Measurements from ENCODE around the gene PBXIP1. TPM values are rescaled to one million over a fixed set of nuclear protein-coding genes. Genes with fewer than 3 reads are reported as not detected.
"Not testable (repeated sequence)": the region's sequence is repeated elsewhere in the genome, so short reads cannot be mapped to it uniquely, and the experiment has no call there.

Gene PBXIP1
- total RNA-seq, 2 experiments from 2014 or later: 55.9 to 57.3 TPM

GRCh38 chr1:154982897-154983648, 27.2 kb upstream of the PBXIP1 start, which contains the start of gene FLAD1:
Gene FLAD1 (plus strand): TSS chr1:154983344. CDS start chr1:154983695, 351 bp downstream.
- intact Hi-C loops (cut with micrococcal nuclease): loop anchor here (1.0 to 5.0 kb wide), 5 partner anchors 9 to 101 kb away; partner anchors contain the start of genes CKS1B and EFNA4
- H3K4me3 Mint-ChIP-seq: no peak within 1 kb of the TSS
- H3K27ac Mint-ChIP-seq: no peak within 1 kb of the TSS
- no peaks in the 10 kb centered on the region for H3K9me3 Mint-ChIP-seq
- DNase-seq: peak; percentile 98
- peaks cover 17% of the 10 kb centered on the region for H3K36me3 Mint-ChIP-seq
- no peaks in the 10 kb centered on the region for H3K27me3 Mint-ChIP-seq
- ChIA-PET CTCF (interaction anchor here (0.9 to 4.4 kb wide), 17 partner anchors 9 to 102 kb away, joined by 3 to 82 read pairs (median 6); partner anchors contain the start of genes ADAM15, CKS1B, LENEP and PBXIP1), POLR2A (interaction anchor here (0.9 to 2.7 kb wide), 13 partner anchors 9 to 47 kb away, joined by 3 to 27 read pairs (median 6); partner anchors contain the start of genes CKS1B, LENEP, PMVK and PYGO2)
- peaks cover 14% of the 10 kb centered on the region for H3K4me1 Mint-ChIP-seq (ENCODE audit: low read depth)

GRCh38 chr1:154982341-154982740, 26.4 kb upstream of the PBXIP1 start:
- H3K27ac Mint-ChIP-seq: no peak overlapping the region
- intact Hi-C loops (cut with micrococcal nuclease): loop anchor here (5.0 kb wide), 1 partner anchor 80 kb away; the partner anchor contains the start of gene EFNA4
- H3K36me3 Mint-ChIP-seq: peaks cover 24% of the 10 kb centered on the region

GRCh38 chr1:154978360-154978759, 22.5 kb upstream of the PBXIP1 start:
- Mint-ChIP-seq H3K27ac (no peak overlapping the region), H3K4me1 (ENCODE audit: low read depth) (peaks cover 5% of the 10 kb centered on the region), H3K36me3 (peaks cover 23% of the 10 kb centered on the region), H3K27me3 (no peaks in the 10 kb centered on the region), H3K4me3 (no peak overlapping the region), H3K9me3 (no peaks in the 10 kb centered on the region)
- ChIA-PET CTCF (interaction anchor here (0.6 to 12.9 kb wide), 3 partner anchors 19 to 73 kb away, joined by 4 to 80 read pairs (median 11); no protein-coding TSS in a partner anchor), POLR2A (no interaction called here)
- no peak for DNase-seq
- intact Hi-C loops (cut with micrococcal nuclease): no loop called here

More at GRCh38 chr1:154982341-154982740, 26.4 kb upstream of the PBXIP1 start:
- ChIA-PET POLR2A (interaction anchor here (1.0 to 2.7 kb wide), 8 partner anchors 8 to 42 kb away, joined by 3 to 27 read pairs (median 6); partner anchors contain the start of genes CKS1B and LENEP), CTCF (interaction anchor here (1.0 to 4.4 kb wide), 8 partner anchors 8 to 103 kb away, joined by 3 to 82 read pairs (median 8); partner anchors contain the start of gene CKS1B)
- Mint-ChIP-seq H3K9me3 (no peaks in the 10 kb centered on the region), H3K27me3 (no peaks in the 10 kb centered on the region), H3K4me3 (no peak overlapping the region), H3K4me1 (ENCODE audit: low read depth) (peaks cover 13% of the 10 kb centered on the region)
- DNase-seq: no peak

GRCh38 chr1:154977762-154978161, 21.9 kb upstream of the PBXIP1 start:
- H3K9me3 Mint-ChIP-seq; H3K27ac Mint-ChIP-seq; DNase-seq; H3K4me3 Mint-ChIP-seq; intact Hi-C loops (cut with micrococcal nuclease); POLR2A ChIA-PET; H3K27me3 Mint-ChIP-seq; H3K4me1 Mint-ChIP-seq (ENCODE audit: low read depth): not testable (repeated sequence)
- CTCF ChIA-PET: interaction anchor here (0.6 to 12.9 kb wide), 2 partner anchors 20 to 74 kb away, joined by 4 to 80 read pairs; no protein-coding TSS in a partner anchor
- peaks cover 23% of the 10 kb centered on the region for H3K36me3 Mint-ChIP-seq

- ChIA-PET POLR2A (interaction anchor here (1.1 to 3.2 kb wide), 7 partner anchors 8 to 32 kb away, joined by 3 to 27 read pairs (median 4); partner anchors contain the start of genes FLAD1, LENEP and PYGO2), CTCF (interaction anchor here (1.0 to 12.9 kb wide), 5 partner anchors 8 to 76 kb away, joined by 5 to 80 read pairs (median 20); partner anchors contain the start of genes ADAM15, FLAD1 and PYGO2)
- peaks cover 20% of the 10 kb centered on the region for H3K36me3 Mint-ChIP-seq
- no peaks in the 10 kb centered on the region for H3K9me3 Mint-ChIP-seq
- no peaks in the 10 kb centered on the region for H3K27me3 Mint-ChIP-seq
- DNase-seq: peak; percentile 73
- H3K4me1 Mint-ChIP-seq (ENCODE audit: low read depth): peaks cover 25% of the 10 kb centered on the region
- no peak overlapping the region for H3K27ac Mint-ChIP-seq
- intact Hi-C loops (cut with micrococcal nuclease): loop anchor here (2.0 kb wide), 1 partner anchor 109 kb away; no protein-coding TSS in a partner anchor
- no peak overlapping the region for H3K4me3 Mint-ChIP-seq
Measured at GRCh38 chr1:154975409-154976059, 19.6 kb upstream of the PBXIP1 start.

GRCh38 chr1:154974808-154975408, 19.0 kb upstream of the PBXIP1 start:
- ChIA-PET POLR2A (interaction anchor here (1.0 to 3.2 kb wide), 12 partner anchors 9 to 415 kb away, joined by 3 to 27 read pairs (median 7); partner anchors contain the start of genes FLAD1, LENEP, PBXIP1 and PMVK), CTCF (interaction anchor here (0.9 to 12.9 kb wide), 9 partner anchors 9 to 98 kb away, joined by 3 to 80 read pairs (median 11); partner anchors contain the start of genes ADAM15, FLAD1 and PYGO2)
- Mint-ChIP-seq H3K27me3 (no peaks in the 10 kb centered on the region), H3K36me3 (peaks cover 20% of the 10 kb centered on the region), H3K4me1 (ENCODE audit: low read depth) (peaks cover 25% of the 10 kb centered on the region), H3K9me3 (no peaks in the 10 kb centered on the region), H3K27ac (no peak overlapping the region), H3K4me3 (no peak overlapping the region)
- intact Hi-C loops (cut with micrococcal nuclease): loop anchor here (1.0 to 2.0 kb wide), 8 partner anchors 8 to 417 kb away; partner anchors contain the start of genes ADAM15, FLAD1, PYGO2 and UBE2Q1
- DNase-seq: peak; percentile 97

GRCh38 chr1:154974102-154974807, 18.4 kb upstream of the PBXIP1 start, which contains the start of gene CKS1B:
Gene CKS1B (plus strand): TSS chr1:154974681. CDS start chr1:154974746, 65 bp downstream.
- H3K36me3 Mint-ChIP-seq: peaks cover 17% of the 10 kb centered on the region
- no peaks in the 10 kb centered on the region for H3K27me3 Mint-ChIP-seq
- H3K9me3 Mint-ChIP-seq: no peaks in the 10 kb centered on the region
- POLR2A ChIA-PET: interaction anchor here (0.9 to 3.2 kb wide), 13 partner anchors 9 to 414 kb away, joined by 3 to 27 read pairs (median 6); partner anchors contain the start of genes FLAD1, LENEP, PBXIP1 and PMVK
- DNase-seq: peak; percentile 98
- H3K27ac Mint-ChIP-seq: no peak within 1 kb of the TSS
- intact Hi-C loops (cut with micrococcal nuclease): loop anchor here (1.0 to 2.0 kb wide), 8 partner anchors 9 to 416 kb away; partner anchors contain the start of genes ADAM15, FLAD1, PYGO2 and UBE2Q1
- no peak within 1 kb of the TSS for H3K4me3 Mint-ChIP-seq
- CTCF ChIA-PET: interaction anchor here (0.9 to 12.9 kb wide), 12 partner anchors 9 to 111 kb away, joined by 3 to 80 read pairs (median 8); partner anchors contain the start of genes ADAM15, FLAD1, PBXIP1 and PYGO2
- H3K4me1 Mint-ChIP-seq (ENCODE audit: low read depth): peaks cover 30% of the 10 kb centered on the region

GRCh38 chr1:154973344-154974101, 17.6 kb upstream of the PBXIP1 start:
- peak; percentile 98 for DNase-seq
- H3K9me3 Mint-ChIP-seq: no peaks in the 10 kb centered on the region
- intact Hi-C loops (cut with micrococcal nuclease): loop anchor here (1.0 to 2.0 kb wide), 8 partner anchors 10 to 415 kb away; partner anchors contain the start of genes ADAM15, FLAD1, PYGO2 and UBE2Q1
- peaks cover 34% of the 10 kb centered on the region for H3K4me1 Mint-ChIP-seq (ENCODE audit: low read depth)
- H3K27ac Mint-ChIP-seq: peak overlapping the region; percentile 62
- no peaks in the 10 kb centered on the region for H3K27me3 Mint-ChIP-seq
- ChIA-PET POLR2A (interaction anchor here (0.7 to 3.2 kb wide), 10 partner anchors 8 to 44 kb away, joined by 3 to 27 read pairs (median 9); partner anchors contain the start of genes FLAD1, LENEP, PBXIP1 and PMVK), CTCF (interaction anchor here (1.0 to 12.9 kb wide), 11 partner anchors 9 to 111 kb away, joined by 3 to 80 read pairs (median 8); partner anchors contain the start of genes ADAM15, FLAD1, PBXIP1 and PYGO2)
- H3K36me3 Mint-ChIP-seq: peaks cover 13% of the 10 kb centered on the region
- H3K4me3 Mint-ChIP-seq: no peak overlapping the region

- Mint-ChIP-seq H3K4me1 (ENCODE audit: low read depth) (peaks cover 32% of the 10 kb centered on the region), H3K27ac (peak overlapping the region; percentile 62), H3K4me3 (no peak overlapping the region), H3K27me3 (no peaks in the 10 kb centered on the region), H3K9me3 (no peaks in the 10 kb centered on the region), H3K36me3 (peaks cover 11% of the 10 kb centered on the region)
- intact Hi-C loops (cut with micrococcal nuclease): no loop called here
- ChIA-PET CTCF (interaction anchor here (1.1 to 12.9 kb wide), 9 partner anchors 8 to 119 kb away, joined by 3 to 80 read pairs (median 8); partner anchors contain the start of genes ADAM15, FLAD1, PBXIP1 and PYGO2), POLR2A (interaction anchor here (0.7 to 3.2 kb wide), 6 partner anchors 8 to 32 kb away, joined by 3 to 27 read pairs (median 12); partner anchors contain the start of genes FLAD1, PBXIP1 and PYGO2)
- no peak for DNase-seq
Measured at GRCh38 chr1:154972517-154973343, 16.8 kb upstream of the PBXIP1 start.

Data from activated CD4-positive, alpha-beta memory T cell treated with anti-CD3 and anti-CD28 coated beads for 36 hours (primary cell).